ENCODE results near the gene MRI1. TPM values are rescaled to one million over a fixed set of nuclear protein-coding genes. Genes with fewer than 3 reads are reported as not detected.
A peak's percentile ranks its signal among the peaks of the same experiment; 100 is the strongest.

MRI1 gene
- total and polyA plus RNA-seq, 10 of the 15 experiments (the other 5 are each of a cell fraction or from before 2014, with no cell fraction given) = 5.4 to 50.3 (median 28.3) TPM

GRCh38 chr19:13794398-13794756 is 30.1 kb downstream of the MRI1 start:
- FAIRE-seq (no peak), DNase-seq (ENCODE audit: low read depth, low spot score) (no peak), ATAC-seq (no peak)
- ChIA-PET SMC1A (ENCODE audit: uncharacterized antibody, unreplicated experiment) (interaction anchor here (1.2 to 5.6 kb wide), 4 partner anchors 10 to 67 kb away, joined by 3 to 33 read pairs (median 16); partner anchors contain the start of gene C19orf53), CTCF (interaction anchor here (0.7 to 8.0 kb wide), 4 partner anchors 10 to 68 kb away, joined by 4 to 63 read pairs (median 12); no protein-coding TSS in a partner anchor), POLR2A (interaction anchor here (0.9 to 5.1 kb wide), 8 partner anchors 11 to 68 kb away, joined by 3 to 37 read pairs (median 9); partner anchors contain the start of gene C19orf53), RAD21 (ENCODE audit: unreplicated experiment) (interaction anchor here (1.0 to 5.6 kb wide), 8 partner anchors 9 to 68 kb away, joined by 3 to 59 read pairs (median 4); partner anchors contain the start of gene C19orf53)
- Histone ChIP-seq H3K4me3 (peak overlapping the region; percentile 75), H3K4me1 (ENCODE audit: control insufficient read depth, insufficient read depth, low read length) (peaks cover 16% of the 10 kb centered on the region), H4K20me1 (ENCODE audit: control insufficient read depth, insufficient read depth) (no peaks in the 10 kb centered on the region), H3K36me3 (ENCODE audit: control insufficient read depth in 2 of 2, insufficient read depth in 2 of 2, low read length in 1 of 2) (no peaks in the 10 kb centered on the region), H3K27ac (ENCODE audit: control insufficient read depth, insufficient read depth) (peak overlapping the region; percentile 63; the same call in 1 of the 2 replicates), H3K9ac (ENCODE audit: control insufficient read depth, insufficient read depth, low read length) (peak overlapping the region; percentile 67; the same call in 1 of the 2 replicates), H3K27me3 (replicated peaks in 1 of 2; ENCODE audit: control insufficient read depth in 2 of 2, insufficient read depth in 2 of 2, low read length in 1 of 2) (no peaks in the 10 kb centered on the region), H3K4me2 (ENCODE audit: control insufficient read depth, insufficient read depth) (peak overlapping the region; percentile 65), H3K9me3 (replicated peaks; ENCODE audit: control insufficient read depth, insufficient read depth, low read length) (no peaks in the 10 kb centered on the region), H3K79me2 (ENCODE audit: control insufficient read depth, insufficient read depth, low read length) (peaks cover 12% of the 10 kb centered on the region), H2AFZ (ENCODE audit: control insufficient read depth, low read depth, low read length) (peak overlapping the region; percentile 94; the same call in 1 of the 2 replicates)
- no TSS peak for BruUV-seq (replicated peaks)
- intact Hi-C loops (cut with micrococcal nuclease; ENCODE audit: unreplicated experiment) = no loop called here
- TF ChIP-seq E2F8 (IDR thresholded peaks at IDR 0.05; ENCODE audit: low read depth, partially characterized antibody) = no peak
- TF ChIP-seq STAT1 (conservative IDR thresholded peaks at IDR 0.05) = no peak
- TF ChIP-seq MTA2 (IDR thresholded peaks at IDR 0.05; ENCODE audit: low read depth) = 0 out of 2 replicates have a peak, but pooled peaks have one; percentile 31
- TF ChIP-seq MEF2B (IDR thresholded peaks at IDR 0.05; ENCODE audit: partially characterized antibody, poor library complexity, severe bottlenecking) = peak; percentile 41
- TF ChIP-seq ZNF384 (IDR thresholded peaks at IDR 0.05; ENCODE audit: borderline replicate concordance, low read depth, low read length) = peak; percentile 94
- TF ChIP-seq PAX8 (IDR thresholded peaks at IDR 0.05) = 0 out of 2 replicates have a peak, but pooled peaks have one; percentile 36
- TF ChIP-seq RUNX3 (IDR thresholded peaks at IDR 0.05; ENCODE audit: low read length) = no peak
- TF ChIP-seq ZBTB40 (IDR thresholded peaks at IDR 0.05; ENCODE audit: borderline replicate concordance) = 0 out of 2 replicates have a peak, but pooled peaks have one; percentile 16
- 8% methylated on average over 7 of the region's 8 CpGs for WGBS (ENCODE audit: insufficient coverage, insufficient replicate concordance, low lambda C conversion rate, missing lambda C conversion rate)
- in situ Hi-C loops (cut with MboI) = no loop called here
